Trophoblast cell (in vitro differentiated cells and primary cell): ENCODE measurements around the gene PRSS16.

Source experiments
- DNase-seq, 2 donors: peaks; one replicate each; pipeline ENCODE4 v3.0.0-alpha.2; 2016
- H2AFZ ChIP-seq: 2 replicates; pipeline ENCODE4 v1.6.1; 2013; ENCODE audit warnings: low read length, moderate library complexity, mild to moderate bottlenecking; ENCODE audit not compliant: insufficient read depth, poor library complexity
- H2AK5ac ChIP-seq: 2 replicates; pipeline ENCODE4 v1.6.1; 2013; ENCODE audit warnings: mild to moderate bottlenecking, low read length
- H2BK120ac ChIP-seq: 2 replicates; pipeline ENCODE4 v1.6.1; 2013; ENCODE audit warnings: low read length, mild to moderate bottlenecking, moderate library complexity; ENCODE audit not compliant: insufficient read depth, poor library complexity
- H2BK12ac ChIP-seq: 2 replicates; pipeline ENCODE4 v1.6.1; 2013; ENCODE audit warnings: mild to moderate bottlenecking, low read length, moderate library complexity
- H2BK5ac ChIP-seq: 2 replicates; pipeline ENCODE4 v1.6.1; 2013; ENCODE audit warnings: low read length, low read depth, moderate library complexity, mild to moderate bottlenecking; ENCODE audit not compliant: poor library complexity
- H3K14ac ChIP-seq: 2 replicates; pipeline ENCODE4 v1.6.1; 2013; ENCODE audit warnings: mild to moderate bottlenecking, low read length
- H3K18ac ChIP-seq: 2 replicates; pipeline ENCODE4 v1.6.1; 2013; ENCODE audit warnings: mild to moderate bottlenecking, low read length
- H3K23ac ChIP-seq: 2 replicates; pipeline ENCODE4 v1.6.1; 2013; ENCODE audit warnings: low read length
- H3K27ac ChIP-seq: 2 replicates; pipeline ENCODE4 v1.5.1; 2013; ENCODE audit warnings: low read depth, mild to moderate bottlenecking, inconsistent platforms, low read length, moderate library complexity
- H3K27me3 ChIP-seq: 2 replicates; pipeline ENCODE4 v1.6.1; 2013; ENCODE audit warnings: inconsistent platforms, mild to moderate bottlenecking, low read length, moderate library complexity; ENCODE audit not compliant: insufficient read depth
- H3K36me3 ChIP-seq, 2 experiments: 1 replicate in 1 of 2; 2 replicates in 1 of 2; pipeline ENCODE4 v1.6.1; 2013; ENCODE audit warnings: low read length in 2 of 2, mild to moderate bottlenecking in 2 of 2, moderate library complexity in 1 of 2; ENCODE audit not compliant: insufficient read depth in 2 of 2, control insufficient read depth in 1 of 2
- H3K4ac ChIP-seq: 2 replicates; pipeline ENCODE4 v1.6.1; 2013; ENCODE audit warnings: low read depth, mild to moderate bottlenecking, low read length, moderate library complexity
- H3K4me1 ChIP-seq, 2 experiments: 1 replicate in 1 of 2; 2 replicates in 1 of 2; pipeline ENCODE4 v1.6.1; 2013; ENCODE audit warnings: low read length in 2 of 2, mild to moderate bottlenecking in 2 of 2, moderate library complexity in 1 of 2; ENCODE audit not compliant: insufficient read depth in 2 of 2, control insufficient read depth in 1 of 2
- H3K4me2 ChIP-seq: 2 replicates; pipeline ENCODE4 v1.6.1; 2013; ENCODE audit warnings: inconsistent platforms, mild to moderate bottlenecking, low read length, moderate library complexity
- H3K4me3 ChIP-seq: 2 replicates; pipeline ENCODE4 v1.5.1; 2013; ENCODE audit warnings: mild to moderate bottlenecking, low read depth, low read length, inconsistent platforms
- H3K79me1 ChIP-seq: one replicate; pipeline ENCODE4 v1.6.1; 2013; ENCODE audit warnings: low read length
- H3K79me2 ChIP-seq: 2 replicates; pipeline ENCODE4 v1.6.1; 2013; ENCODE audit warnings: low read length, mild to moderate bottlenecking; ENCODE audit not compliant: control insufficient read depth, insufficient read depth, poor library complexity
- H3K9ac ChIP-seq: 2 replicates; pipeline ENCODE4 v1.6.1; 2013; ENCODE audit warnings: mild to moderate bottlenecking, low read length
- H3K9me3 ChIP-seq: 2 replicates; pipeline ENCODE4 v1.6.1; 2013; ENCODE audit warnings: low read depth, mild to moderate bottlenecking, control low read depth, inconsistent platforms, low read length; ENCODE audit not compliant: insufficient read depth
- H4K12ac ChIP-seq: 2 replicates; pipeline ENCODE4 v1.6.1; 2013; ENCODE audit warnings: low read depth, mild to moderate bottlenecking, low read length, moderate library complexity
- H4K8ac ChIP-seq: 2 replicates; pipeline ENCODE4 v1.6.1; 2013; ENCODE audit warnings: low read depth, mild to moderate bottlenecking, low read length, moderate library complexity
- H4K91ac ChIP-seq: one replicate; pipeline ENCODE4 v1.6.1; 2013; ENCODE audit warnings: low read depth, mild to moderate bottlenecking, low read length, moderate library complexity
- WGBS: extraction: QIAGEN DNeasy Blood & Tissue Kit; methylation state at CpG from one replicate; pipeline ENCODE4 v1.1.7; 2013; ENCODE audit warnings: missing lambda C conversion rate; ENCODE audit not compliant: insufficient read length, insufficient coverage; ENCODE audit errors: extremely low coverage; 5-methylcytosine and 5-hydroxymethylcytosine counted together

The PRSS16 gene

GRCh38 chr6:27254566-27254965 is 7.1 kb downstream of the PRSS16 start:
- Histone ChIP-seq H3K4ac (no peak overlapping the region), H2AFZ (no peak overlapping the region), H3K79me1 (peaks cover 5% of the 10 kb centered on the region), H3K36me3 (no peaks in the 10 kb centered on the region), H3K4me1 (peaks cover 0 to 3% of the 10 kb centered on the region in 2 experiments), H3K14ac (no peak overlapping the region), H3K4me3 (no peak overlapping the region), H3K9me3 (no peaks in the 10 kb centered on the region), H2AK5ac (no peak overlapping the region), H3K18ac (no peak overlapping the region), H4K91ac (no peak overlapping the region), H3K4me2 (no peak overlapping the region), H3K27me3 (no peaks in the 10 kb centered on the region), H2BK5ac (no peak overlapping the region), H2BK120ac (no peak overlapping the region), H4K12ac (no peak overlapping the region), H3K27ac (no peak overlapping the region), H3K9ac (no peak overlapping the region), H3K23ac (no peak overlapping the region), H2BK12ac (no peak overlapping the region), H4K8ac (no peak overlapping the region), H3K79me2 (peaks cover 3% of the 10 kb centered on the region)
- DNase-seq: no peak
- WGBS: no CpG with 5 or more reads among the region's 3 CpGs

- no peak overlapping the region for H3K4me3 ChIP-seq
- no peak overlapping the region for H4K91ac ChIP-seq
- H2AFZ ChIP-seq: no peak overlapping the region
- H2BK12ac ChIP-seq: no peak overlapping the region
- H3K4me2 ChIP-seq: no peak overlapping the region
- H3K79me1 ChIP-seq: peaks cover 5% of the 10 kb centered on the region
- H3K14ac ChIP-seq: no peak overlapping the region
- H3K23ac ChIP-seq: no peak overlapping the region
- no peak overlapping the region for H3K9ac ChIP-seq
- no peak overlapping the region for H2BK5ac ChIP-seq
- no peak overlapping the region for H3K27ac ChIP-seq
- no peak for DNase-seq
- no peaks in the 10 kb centered on the region for H3K4me1 ChIP-seq
- no peak overlapping the region for H2BK120ac ChIP-seq
- H2AK5ac ChIP-seq: no peak overlapping the region
- no peak overlapping the region for H4K12ac ChIP-seq
- no peaks in the 10 kb centered on the region for H3K36me3 ChIP-seq
- no peak overlapping the region for H3K18ac ChIP-seq
- no CpG with 5 or more reads among the region's 1 CpG for WGBS
- no peak overlapping the region for H4K8ac ChIP-seq
- no peak overlapping the region for H3K4ac ChIP-seq
- no peaks in the 10 kb centered on the region for H3K27me3 ChIP-seq
- no peaks in the 10 kb centered on the region for H3K9me3 ChIP-seq
- peaks cover 3% of the 10 kb centered on the region for H3K79me2 ChIP-seq
Measured at GRCh38 chr6:27255866-27256265, 8.4 kb downstream of the PRSS16 start.

GRCh38 chr6:27260369-27260768 is 12.9 kb downstream of the PRSS16 start:
- no peak overlapping the region for H2BK12ac ChIP-seq
- H3K23ac ChIP-seq: no peak overlapping the region
- H4K91ac ChIP-seq: no peak overlapping the region
- no peaks in the 10 kb centered on the region for H3K79me2 ChIP-seq
- no CpG with 5 or more reads among the region's 21 CpGs for WGBS
- H3K4ac ChIP-seq: no peak overlapping the region
- no peak overlapping the region for H3K14ac ChIP-seq
- H2AK5ac ChIP-seq: no peak overlapping the region
- H3K36me3 ChIP-seq: no peaks in the 10 kb centered on the region
- H4K8ac ChIP-seq: no peak overlapping the region
- no peaks in the 10 kb centered on the region for H3K79me1 ChIP-seq
- H2AFZ ChIP-seq: no peak overlapping the region
- peak overlapping the region; percentile 68 for H3K4me2 ChIP-seq
- no peak overlapping the region for H2BK120ac ChIP-seq
- no peak overlapping the region for H3K27ac ChIP-seq
- H3K4me3 ChIP-seq: no peak overlapping the region
- H3K18ac ChIP-seq: no peak overlapping the region
- no peaks in the 10 kb centered on the region for H3K9me3 ChIP-seq
- no peak overlapping the region for H3K9ac ChIP-seq
- H2BK5ac ChIP-seq: no peak overlapping the region
- H3K4me1 ChIP-seq: peaks cover 0 to 2% of the 10 kb centered on the region in 2 experiments
- DNase-seq: peak; percentile 23 to 53
- no peak overlapping the region for H4K12ac ChIP-seq
- no peaks in the 10 kb centered on the region for H3K27me3 ChIP-seq

DNA sequence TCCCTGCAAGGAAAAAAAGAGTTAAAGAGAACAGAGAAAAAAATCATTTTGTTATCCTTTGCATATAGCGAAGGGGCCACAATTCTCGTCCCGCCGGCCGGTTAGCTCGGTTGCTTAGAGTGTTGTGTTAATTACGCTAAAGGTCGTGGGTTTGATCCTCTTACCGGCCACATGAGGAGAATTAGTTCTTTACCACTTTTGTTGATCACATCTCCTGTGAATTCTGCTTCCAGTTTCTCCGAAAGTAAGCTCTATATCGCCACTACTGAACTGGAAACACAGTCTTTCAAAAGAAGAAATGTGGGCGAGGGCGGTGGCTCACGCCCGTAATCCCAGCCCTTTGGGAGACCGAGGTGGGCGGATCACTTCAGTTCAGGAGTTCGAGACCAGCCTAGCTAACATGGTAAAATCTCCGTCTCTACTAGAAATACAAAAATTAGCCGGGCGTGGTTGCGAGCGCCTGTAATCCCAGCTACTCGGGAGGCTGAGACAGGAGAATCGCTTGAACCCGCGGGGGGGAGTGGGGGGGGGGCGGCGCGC is 13.4 kb downstream of the PRSS16 start:
- no peaks in the 10 kb centered on the region for H3K79me2 ChIP-seq
- H2AFZ ChIP-seq: no peak overlapping the region
- H4K12ac ChIP-seq: no peak overlapping the region
- no peak overlapping the region for H3K4ac ChIP-seq
- no peaks in the 10 kb centered on the region for H3K9me3 ChIP-seq
- no peak overlapping the region for H3K23ac ChIP-seq
- H3K18ac ChIP-seq: no peak overlapping the region
- no peak overlapping the region for H3K4me3 ChIP-seq
- H3K27me3 ChIP-seq: no peaks in the 10 kb centered on the region
- peaks cover 0 to 2% of the 10 kb centered on the region in 2 experiments for H3K4me1 ChIP-seq
- H3K27ac ChIP-seq: no peak overlapping the region
- no CpG with 5 or more reads among the region's 30 CpGs for WGBS
- H2BK5ac ChIP-seq: no peak overlapping the region
- H4K91ac ChIP-seq: no peak overlapping the region
- peak in 1 of 2 donors; percentile 13 for DNase-seq
- no peak overlapping the region for H4K8ac ChIP-seq
- no peak overlapping the region for H3K14ac ChIP-seq
- peak overlapping the region; percentile 31 for H3K4me2 ChIP-seq
- no peak overlapping the region for H2AK5ac ChIP-seq
- H3K79me1 ChIP-seq: no peaks in the 10 kb centered on the region
- H2BK120ac ChIP-seq: no peak overlapping the region
- no peak overlapping the region for H2BK12ac ChIP-seq
- H3K9ac ChIP-seq: no peak overlapping the region
- no peaks in the 10 kb centered on the region for H3K36me3 ChIP-seq
